ENCODE data around the gene STX18. TPM values are rescaled to one million over a fixed set of nuclear protein-coding genes. Genes with fewer than 3 reads are reported as not detected.

Gene STX18
- total RNA-seq, 2 experiments from 2014 or later: 22.8 to 26.5 TPM

Other genes with a start within 250 kb of the STX18 start
- 1 to 10 TPM; 7.0 to 7.7 TPM for gene NSG1, start 154.9 kb downstream of the STX18 start, total RNA-seq

Measured in activated CD4-positive, alpha-beta memory T cell treated with anti-CD3 and anti-CD28 coated beads, Interleukin-2, amount 10 ng/mL, durations not matched to agents 7 days and 5 days (primary cell).